GM23248 (cell line): ENCODE measurements around the gene MTA3.

Experiments
- EZH2 ChIP-seq: fragments of 200-600 bp; sonication (generic); IDR thresholded peaks from 2 replicates; pipeline ENCODE4 v1.6.1; 2018; ENCODE audit warnings: antibody characterized with exemption, mild to moderate bottlenecking; ENCODE audit not compliant: insufficient read depth, poor library complexity, severe bottlenecking
- EZH2phosphoT487 ChIP-seq: fragments of 200-600 bp; sonication (generic); IDR thresholded peaks from 2 replicates; pipeline ENCODE4 v1.6.1; 2018; ENCODE audit warnings: antibody characterized with exemption, moderate library complexity, mild to moderate bottlenecking, low read depth; ENCODE audit not compliant: insufficient read depth

DNA sequence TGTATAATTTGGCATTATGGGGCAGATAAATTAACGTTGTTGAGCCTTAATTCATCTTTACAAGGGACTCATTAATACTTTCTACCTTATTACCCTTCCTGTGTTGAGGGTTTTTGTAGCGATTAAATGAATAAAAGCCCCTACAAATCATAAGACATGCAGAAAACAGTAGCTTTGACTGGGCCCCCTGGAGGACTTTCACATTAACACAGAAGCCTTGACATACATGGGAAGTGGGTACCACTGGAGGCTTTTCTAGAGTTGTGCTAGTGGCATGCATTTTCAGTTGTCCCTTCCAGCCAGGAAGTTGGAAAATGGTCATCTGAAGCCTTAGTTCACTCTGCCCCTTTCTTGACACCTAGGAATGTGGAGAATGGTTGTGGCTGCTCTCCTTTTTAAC is 30.2 kb downstream of the MTA3 start:
- TF ChIP-seq EZH2phosphoT487 (no peak), EZH2 (no peak)
